MM.1S (cell line): ENCODE measurements around the gene FILIP1.

Experiments
- DNase-seq: peaks from one replicate; pipeline ENCODE4 v3.0.0-alpha.2; 2015
- H2AFZ ChIP-seq: fragments of 300-600 bp; sonication (generic); 2 replicates; pipeline ENCODE4 v1.6.0; 2016; ENCODE audit warnings: antibody characterized with exemption, low read length
- H3F3A ChIP-seq: fragments of 300-600 bp; sonication (generic); 2 replicates; pipeline ENCODE4 v1.6.1; 2016; ENCODE audit warnings: mild to moderate bottlenecking, antibody characterized with exemption, low read length, moderate library complexity, mixed read lengths; ENCODE audit not compliant: insufficient read depth
- H3K27ac ChIP-seq: fragments of 300-600 bp; sonication (generic); 2 replicates; pipeline ENCODE4 v1.5.1; 2016; ENCODE audit warnings: mild to moderate bottlenecking, low read length
- H3K27me3 ChIP-seq: fragments of 300-600 bp; sonication (generic); replicated peaks from 2 replicates; pipeline ENCODE4 v1.6.0; 2016; ENCODE audit warnings: low read length; ENCODE audit not compliant: insufficient read depth
- H3K36me3 ChIP-seq: fragments of 300-600 bp; sonication (generic); replicated peaks from 2 replicates; pipeline ENCODE4 v1.6.1; 2016; ENCODE audit warnings: mild to moderate bottlenecking, low read length, mixed read lengths; ENCODE audit not compliant: insufficient read depth
- H3K4me1 ChIP-seq: fragments of 300-600 bp; sonication (generic); 2 replicates; pipeline ENCODE4 v1.6.1; 2016; ENCODE audit warnings: low read length, mixed read lengths
- H3K4me2 ChIP-seq: fragments of 300-600 bp; sonication (generic); 2 replicates; pipeline ENCODE4 v1.6.0; 2016; ENCODE audit warnings: low read depth, low read length
- H3K4me3 ChIP-seq: fragments of 300-600 bp; sonication (generic); 2 replicates; pipeline ENCODE4 v1.5.1; 2016; ENCODE audit warnings: low read length, mixed read lengths
- H3K79me2 ChIP-seq: fragments of 300-600 bp; sonication (generic); 2 replicates; pipeline ENCODE4 v1.6.1; 2016; ENCODE audit warnings: mixed run types, low read length, mixed read lengths
- H3K9ac ChIP-seq: fragments of 300-600 bp; sonication (generic); 2 replicates; pipeline ENCODE4 v1.6.1; 2016; ENCODE audit warnings: low read length, mixed read lengths
- H3K9me2 ChIP-seq: fragments of 300-600 bp; sonication (generic); replicated peaks from 2 replicates; pipeline ENCODE4 v1.6.1; 2016; ENCODE audit warnings: mild to moderate bottlenecking, low read length, mixed read lengths; ENCODE audit not compliant: insufficient read depth
- H3K9me3 ChIP-seq: fragments of 300-600 bp; sonication (generic); replicated peaks from 2 replicates; pipeline ENCODE4 v1.6.1; 2016; ENCODE audit warnings: mild to moderate bottlenecking, low read length, mixed read lengths; ENCODE audit not compliant: insufficient read depth
- H4K20me1 ChIP-seq: fragments of 300-600 bp; sonication (generic); 2 replicates; pipeline ENCODE4 v1.6.1; 2016; ENCODE audit warnings: mild to moderate bottlenecking, low read length, moderate library complexity, mixed read lengths; ENCODE audit not compliant: insufficient read depth
- EZH2 ChIP-seq: fragments of 300-600 bp; sonication (generic); optimal IDR thresholded peaks from 2 replicates; pipeline ENCODE3; 2017; ENCODE audit warnings: low read depth, mild to moderate bottlenecking, antibody characterized with exemption, low read length, mixed read lengths
- EZH2phosphoT487 ChIP-seq: fragments of 300-600 bp; sonication (generic); IDR thresholded peaks from 2 replicates; pipeline ENCODE4 v1.6.1; 2018; ENCODE audit warnings: antibody characterized with exemption, low read length
- TF ChIP-seq, protein P1 (sequence below): fragments of 300-600 bp; sonication (generic); IDR thresholded peaks from 2 replicates; pipeline ENCODE4 v1.5.1; 2016; ENCODE audit warnings: antibody characterized with exemption, low read length, mixed read lengths

The FILIP1 gene

DNA sequence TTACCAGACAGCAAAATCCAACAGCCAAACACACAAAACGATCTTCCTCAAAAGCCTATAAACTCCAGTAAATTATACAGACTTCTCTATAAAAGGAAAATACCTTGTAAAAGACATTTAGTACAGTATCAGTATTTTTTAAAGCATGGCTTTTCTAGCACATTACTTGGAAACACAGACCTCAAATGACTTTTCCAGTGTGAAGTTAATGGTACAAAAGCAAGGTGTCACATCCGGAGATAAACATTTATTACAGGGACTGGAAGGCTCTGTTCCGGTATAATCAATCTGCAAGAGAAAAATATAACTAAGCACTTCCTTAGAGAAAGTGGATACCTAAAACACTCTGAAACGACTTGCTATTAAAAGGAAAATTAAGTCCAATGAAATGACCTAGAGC lies 226.1 kb downstream of the FILIP1 start:
- no peaks in the 10 kb centered on the region for H3K27me3 ChIP-seq
- TF ChIP-seq, protein P1, sequence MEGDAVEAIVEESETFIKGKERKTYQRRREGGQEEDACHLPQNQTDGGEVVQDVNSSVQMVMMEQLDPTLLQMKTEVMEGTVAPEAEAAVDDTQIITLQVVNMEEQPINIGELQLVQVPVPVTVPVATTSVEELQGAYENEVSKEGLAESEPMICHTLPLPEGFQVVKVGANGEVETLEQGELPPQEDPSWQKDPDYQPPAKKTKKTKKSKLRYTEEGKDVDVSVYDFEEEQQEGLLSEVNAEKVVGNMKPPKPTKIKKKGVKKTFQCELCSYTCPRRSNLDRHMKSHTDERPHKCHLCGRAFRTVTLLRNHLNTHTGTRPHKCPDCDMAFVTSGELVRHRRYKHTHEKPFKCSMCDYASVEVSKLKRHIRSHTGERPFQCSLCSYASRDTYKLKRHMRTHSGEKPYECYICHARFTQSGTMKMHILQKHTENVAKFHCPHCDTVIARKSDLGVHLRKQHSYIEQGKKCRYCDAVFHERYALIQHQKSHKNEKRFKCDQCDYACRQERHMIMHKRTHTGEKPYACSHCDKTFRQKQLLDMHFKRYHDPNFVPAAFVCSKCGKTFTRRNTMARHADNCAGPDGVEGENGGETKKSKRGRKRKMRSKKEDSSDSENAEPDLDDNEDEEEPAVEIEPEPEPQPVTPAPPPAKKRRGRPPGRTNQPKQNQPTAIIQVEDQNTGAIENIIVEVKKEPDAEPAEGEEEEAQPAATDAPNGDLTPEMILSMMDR = no peak
- no peak for TF ChIP-seq EZH2
- TF ChIP-seq EZH2phosphoT487 = no peak
- H3K27ac ChIP-seq = no peak overlapping the region
- no peaks in the 10 kb centered on the region for H3F3A ChIP-seq
- H3K4me1 ChIP-seq = peaks cover 21% of the 10 kb centered on the region
- no peak for DNase-seq
- H3K4me2 ChIP-seq = no peak overlapping the region
- peaks cover 9% of the 10 kb centered on the region; the same call in 1 of the 2 replicates for H4K20me1 ChIP-seq
- H3K9me2 ChIP-seq = no peaks in the 10 kb centered on the region
- no peaks in the 10 kb centered on the region; the same call in 1 of the 2 replicates for H3K36me3 ChIP-seq
- no peaks in the 10 kb centered on the region for H3K9me3 ChIP-seq
- no peak overlapping the region for H3K9ac ChIP-seq
- no peak overlapping the region for H2AFZ ChIP-seq
- H3K4me3 ChIP-seq = no peak overlapping the region
- H3K79me2 ChIP-seq = peaks cover 93% of the 10 kb centered on the region

- H3K4me2 ChIP-seq = no peak overlapping the region
- H3K79me2 ChIP-seq = peaks cover 92% of the 10 kb centered on the region
- no peak overlapping the region for H3K4me3 ChIP-seq
- no peaks in the 10 kb centered on the region for H3K9me3 ChIP-seq
- H3F3A ChIP-seq = no peaks in the 10 kb centered on the region
- no peaks in the 10 kb centered on the region for H3K27me3 ChIP-seq
- no peak overlapping the region for H2AFZ ChIP-seq
- no peaks in the 10 kb centered on the region for H3K9me2 ChIP-seq
- TF ChIP-seq, protein P1 = peak; percentile 84
- TF ChIP-seq EZH2 = no peak
- H3K27ac ChIP-seq = no peak overlapping the region
- peaks cover 16% of the 10 kb centered on the region for H3K4me1 ChIP-seq
- H3K36me3 ChIP-seq = no peaks in the 10 kb centered on the region
- H4K20me1 ChIP-seq = peaks cover 9% of the 10 kb centered on the region; the same call in 1 of the 2 replicates
- no peak overlapping the region for H3K9ac ChIP-seq
- peak; percentile 62 for DNase-seq
Observed at GRCh38 chr6:75266716-75267291, 226.8 kb downstream of the FILIP1 start.

DNA sequence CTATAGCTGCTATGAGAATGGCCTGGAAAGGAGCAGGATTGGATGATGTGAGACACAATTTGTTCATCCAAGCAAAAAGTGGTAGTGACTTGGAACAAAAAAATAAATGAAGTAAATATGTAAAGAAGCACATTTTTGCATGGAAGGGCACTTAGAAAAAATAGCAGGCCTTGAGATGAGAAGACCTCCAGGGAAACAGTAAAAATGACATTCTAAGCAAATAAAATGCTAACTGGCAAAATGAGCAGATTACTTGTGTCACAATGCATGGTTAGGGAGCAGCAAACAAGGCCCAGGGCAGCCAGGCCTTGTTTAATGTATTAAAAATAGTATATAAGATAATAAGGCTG lies 230.2 kb downstream of the FILIP1 start:
- no peak for DNase-seq
- Histone ChIP-seq H3F3A (no peaks in the 10 kb centered on the region), H3K27ac (no peak overlapping the region; the same call in 1 of the 2 replicates), H3K79me2 (peaks cover 70% of the 10 kb centered on the region), H3K9me3 (no peaks in the 10 kb centered on the region), H3K36me3 (no peaks in the 10 kb centered on the region; the same call in 1 of the 2 replicates), H3K9ac (peak overlapping the region; percentile 9; the same call in 1 of the 2 replicates), H3K4me1 (peaks cover 13% of the 10 kb centered on the region), H3K4me2 (peak overlapping the region; percentile 34; the same call in 1 of the 2 replicates), H3K4me3 (no peak overlapping the region), H2AFZ (no peak overlapping the region), H3K27me3 (no peaks in the 10 kb centered on the region), H4K20me1 (peaks cover 5% of the 10 kb centered on the region; the same call in 1 of the 2 replicates), H3K9me2 (no peaks in the 10 kb centered on the region)
- TF ChIP-seq EZH2phosphoT487 (no peak), EZH2 (no peak)
- TF ChIP-seq, protein P1 = no peak
